GM23338 (cell line): ENCODE results near the gene KLC1.

Experiments
- CTCF ChIP-seq, 2 experiments: fragments of 200-600 bp in 1 of 2; sonication (generic) in 1 of 2; conservative IDR thresholded peaks; 2 replicates each; pipeline versions ENCODE4 v1.5.1 to v1.6.1; 2016 to 2017; ENCODE audit warnings: antibody characterized with exemption in 2 of 2, low read depth in 2 of 2, mild to moderate bottlenecking in 2 of 2, moderate library complexity in 1 of 2
- EZH2 ChIP-seq: fragments of 200-600 bp; sonication (generic); IDR thresholded peaks from one replicate; pipeline ENCODE4 v1.8.0; 2017; ENCODE audit warnings: antibody characterized with exemption, mild to moderate bottlenecking, low read depth; ENCODE audit not compliant: unreplicated experiment
- EZH2phosphoT487 ChIP-seq: fragments of 200-600 bp; sonication (generic); IDR thresholded peaks from one replicate; pipeline ENCODE4 v1.8.1; 2018; ENCODE audit warnings: antibody characterized with exemption; ENCODE audit not compliant: unreplicated experiment
- POLR2AphosphoS5 ChIP-seq: IDR thresholded peaks from 2 replicates; pipeline ENCODE4 v1.6.1; 2016; ENCODE audit warnings: antibody characterized with exemption, low read depth
- STAT1 ChIP-seq: IDR thresholded peaks from one replicate; pipeline ENCODE4 v1.6.1; 2016; ENCODE audit warnings: antibody characterized with exemption; ENCODE audit not compliant: unreplicated experiment

DNA sequence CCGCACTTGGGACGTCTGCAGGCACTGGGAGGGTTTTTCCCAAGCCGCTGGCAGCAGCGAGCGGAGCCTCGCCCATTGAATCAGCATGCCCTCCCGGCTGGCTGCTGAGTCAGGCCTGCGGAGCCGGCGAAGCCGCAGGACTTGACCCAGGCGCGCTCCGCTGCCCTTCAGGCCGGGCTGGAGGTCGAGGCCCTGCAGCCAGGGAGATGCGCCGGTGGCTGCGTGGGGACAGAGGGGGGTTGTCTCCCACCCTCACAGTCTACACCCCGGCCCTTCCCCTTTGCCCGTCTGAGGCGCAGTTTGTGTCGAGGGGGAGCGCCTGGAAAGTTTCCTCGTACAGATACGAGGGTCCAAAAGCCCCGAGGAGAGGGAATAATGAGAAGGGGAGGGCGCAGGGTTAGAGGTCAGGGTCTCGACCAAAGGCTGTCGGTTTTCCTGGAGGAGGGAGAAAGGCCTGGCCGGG is 759 bp upstream of the KLC1 start:
- TF ChIP-seq CTCF (conservative IDR thresholded peaks at IDR 0.05; ENCODE audit: low read depth in 2 of 2) (no peak), EZH2 (no peak), POLR2AphosphoS5 (0 out of 2 replicates have a peak, but pooled peaks have one; percentile 26), EZH2phosphoT487 (no peak), STAT1 (no peak)
